ENCODE data around the gene RPS6KB1.
"Not testable (repeated sequence)": the region's sequence is repeated elsewhere in the genome, so short reads cannot be mapped to it uniquely, and the experiment has no call there.

Gene RPS6KB1

GRCh38 chr17:59947310-59947709 is 54.4 kb downstream of the RPS6KB1 start:
- DNase-seq: not testable (repeated sequence)

- no peak for DNase-seq
These were observed 57.1 kb downstream of the RPS6KB1 start for GRCh38 chr17:59950049-59950448.

GRCh38 chr17:59954856-59955255 is 61.9 kb downstream of the RPS6KB1 start:
- no peak for DNase-seq

GRCh38 chr17:59959574-59959973 is 66.7 kb downstream of the RPS6KB1 start:
- not testable (repeated sequence) for DNase-seq

GRCh38 chr17:59962739-59963318 is 69.9 kb downstream of the RPS6KB1 start:
- no peak for DNase-seq

GRCh38 chr17:59963738-59964481 is 71.0 kb downstream of the RPS6KB1 start:
- DNase-seq: peak; percentile 41

GRCh38 chr17:59964482-59965328 is 71.8 kb downstream of the RPS6KB1 start, which contains the start of gene RNFT1:
TSS of gene RNFT1 (minus strand) at chr17:59964740. CDS start at chr17:59964663, 77 bp downstream.
- peak; percentile 86 for DNase-seq

- not testable (repeated sequence) for DNase-seq
These were observed 78.8 kb downstream of the RPS6KB1 start for GRCh38 chr17:59971771-59972170.

- DNase-seq: no peak
These were observed 79.9 kb downstream of the RPS6KB1 start for GRCh38 chr17:59972778-59973177.

- not testable (repeated sequence) for DNase-seq
These were observed 80.6 kb downstream of the RPS6KB1 start for GRCh38 chr17:59973483-59973882.

GRCh38 chr17:59975166-59975565 is 82.2 kb downstream of the RPS6KB1 start:
- not testable (repeated sequence) for DNase-seq

GRCh38 chr17:59996608-59997007 is 103.7 kb downstream of the RPS6KB1 start:
- DNase-seq: not testable (repeated sequence)
